Hepatocyte (in vitro differentiated cells): ENCODE measurements around the gene DTX3. TPM values are rescaled to one million over a fixed set of nuclear protein-coding genes. Genes with fewer than 3 reads are reported as not detected.

Source experiments
- DNase-seq: peaks from one replicate; pipeline ENCODE4 v3.0.0-alpha.2; 2016; ENCODE audit warnings: low spot score
- H2AFZ ChIP-seq: fragments of 200-600 bp; sonication (generic); 2 replicates; pipeline ENCODE4 v1.6.0; 2016; ENCODE audit warnings: antibody characterized with exemption, mild to moderate bottlenecking
- H3K27ac ChIP-seq: fragments of 200-600 bp; sonication (generic); 2 replicates; pipeline ENCODE4 v1.5.1; 2016; ENCODE audit warnings: mild to moderate bottlenecking
- H3K27me3 ChIP-seq: fragments of 200-600 bp; sonication (generic); 2 replicates; pipeline ENCODE4 v1.6.1; 2016
- H3K36me3 ChIP-seq: fragments of 200-600 bp; sonication (generic); replicated peaks from 2 replicates; pipeline ENCODE4 v1.5.1; 2016; ENCODE audit warnings: low read depth; ENCODE audit not compliant: insufficient read depth
- H3K4me1 ChIP-seq: fragments of 200-600 bp; sonication (generic); 2 replicates; pipeline ENCODE4 v1.5.1; 2016; ENCODE audit warnings: mild to moderate bottlenecking, moderate library complexity; ENCODE audit not compliant: insufficient read depth
- H3K4me2 ChIP-seq: fragments of 200-600 bp; sonication (generic); 2 replicates; pipeline ENCODE4 v1.6.0; 2016
- H3K4me3 ChIP-seq: fragments of 200-600 bp; sonication (generic); 2 replicates; pipeline ENCODE4 v1.5.1; 2016; ENCODE audit warnings: mild to moderate bottlenecking
- H3K79me2 ChIP-seq: fragments of 200-600 bp; sonication (generic); 2 replicates; pipeline ENCODE4 v1.6.0; 2017; ENCODE audit warnings: mild to moderate bottlenecking
- H3K9me2 ChIP-seq: fragments of 200-600 bp; sonication (generic); replicated peaks from 2 replicates; pipeline ENCODE4 v1.6.0; 2017; ENCODE audit warnings: mild to moderate bottlenecking; ENCODE audit not compliant: insufficient read depth
- H3K9me3 ChIP-seq: fragments of 200-600 bp; sonication (generic); 2 replicates; pipeline ENCODE4 v1.5.1; 2016; ENCODE audit warnings: low read depth, mild to moderate bottlenecking
- H4K20me1 ChIP-seq: fragments of 200-600 bp; sonication (generic); 2 replicates; pipeline ENCODE4 v1.6.0; 2016; ENCODE audit warnings: mild to moderate bottlenecking; ENCODE audit not compliant: insufficient read depth, poor library complexity, severe bottlenecking
- EZH2 ChIP-seq: fragments of 200-600 bp; sonication (generic); IDR thresholded peaks from 2 replicates; pipeline ENCODE4 v1.6.1; 2016; ENCODE audit warnings: antibody characterized with exemption, mild to moderate bottlenecking, borderline replicate concordance
- EZH2phosphoT487 ChIP-seq: fragments of 200-600 bp; sonication (generic); IDR thresholded peaks from one replicate; pipeline ENCODE4 v1.6.1; 2018; ENCODE audit warnings: antibody characterized with exemption, mild to moderate bottlenecking, low read depth, moderate library complexity; ENCODE audit not compliant: unreplicated experiment, severe bottlenecking
- WGBS: methylation state at CpG from one replicate; pipeline ENCODE4 v1.1.6; 2016; ENCODE audit warnings: low lambda C conversion rate; ENCODE audit errors: missing lambda C conversion rate; 5-methylcytosine and 5-hydroxymethylcytosine counted together
- polyA plus RNA-seq: library from polyadenylated mRNA; unstranded; fragments of >200 nt; fragmentation: Nextera tagmentation; extraction: Ambion mirVana; gene quantifications from 2 replicates; pipeline ENCODE4 v1.2.1, GENCODE V29; 2016
- total RNA-seq: library from RNA; depleted of rRNA; stranded (reverse); fragments of >200 nt; gene quantifications from 2 replicates; pipeline ENCODE4 v1.2.3, GENCODE V29; 2014
- TF ChIP-seq, protein P1 (sequence below): fragments of 200-600 bp; sonication (generic); IDR thresholded peaks from 2 replicates; pipeline ENCODE4 v1.5.1; 2016; ENCODE audit warnings: antibody characterized with exemption, mild to moderate bottlenecking; ENCODE audit not compliant: poor library complexity

DTX3 gene
- total and polyA plus RNA-seq, 2 experiments from 2014 or later = 19.9 to 31.2 TPM

DNA sequence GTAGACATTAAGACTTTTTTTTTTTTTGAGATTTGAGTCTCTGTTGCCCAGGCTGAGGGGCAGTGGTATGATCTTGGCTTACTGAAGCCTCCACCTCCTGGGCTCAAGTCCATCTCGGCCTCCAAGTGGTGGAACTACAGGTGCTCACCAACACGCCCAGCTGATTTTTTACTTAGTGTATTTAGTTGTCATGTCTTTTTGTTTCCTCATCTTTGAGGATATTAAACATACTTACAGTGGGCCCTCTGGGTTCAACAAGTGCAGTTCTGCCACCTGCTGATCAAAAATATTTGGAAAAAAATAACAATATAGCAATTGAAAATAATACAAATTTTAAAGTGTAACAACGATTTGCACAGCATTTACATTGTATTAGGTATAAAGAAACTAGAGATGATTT lies 32.7 kb downstream of the DTX3 start:
- no peaks in the 10 kb centered on the region for H3K79me2 ChIP-seq
- H3K36me3 ChIP-seq = no peaks in the 10 kb centered on the region
- peaks cover under 1% of the 10 kb centered on the region for H3K4me1 ChIP-seq
- H3K4me3 ChIP-seq = no peak overlapping the region
- H2AFZ ChIP-seq = no peak overlapping the region
- peaks cover 56% of the 10 kb centered on the region for H3K27me3 ChIP-seq
- no peak for TF ChIP-seq EZH2
- no peak for TF ChIP-seq EZH2phosphoT487
- TF ChIP-seq, protein P1, sequence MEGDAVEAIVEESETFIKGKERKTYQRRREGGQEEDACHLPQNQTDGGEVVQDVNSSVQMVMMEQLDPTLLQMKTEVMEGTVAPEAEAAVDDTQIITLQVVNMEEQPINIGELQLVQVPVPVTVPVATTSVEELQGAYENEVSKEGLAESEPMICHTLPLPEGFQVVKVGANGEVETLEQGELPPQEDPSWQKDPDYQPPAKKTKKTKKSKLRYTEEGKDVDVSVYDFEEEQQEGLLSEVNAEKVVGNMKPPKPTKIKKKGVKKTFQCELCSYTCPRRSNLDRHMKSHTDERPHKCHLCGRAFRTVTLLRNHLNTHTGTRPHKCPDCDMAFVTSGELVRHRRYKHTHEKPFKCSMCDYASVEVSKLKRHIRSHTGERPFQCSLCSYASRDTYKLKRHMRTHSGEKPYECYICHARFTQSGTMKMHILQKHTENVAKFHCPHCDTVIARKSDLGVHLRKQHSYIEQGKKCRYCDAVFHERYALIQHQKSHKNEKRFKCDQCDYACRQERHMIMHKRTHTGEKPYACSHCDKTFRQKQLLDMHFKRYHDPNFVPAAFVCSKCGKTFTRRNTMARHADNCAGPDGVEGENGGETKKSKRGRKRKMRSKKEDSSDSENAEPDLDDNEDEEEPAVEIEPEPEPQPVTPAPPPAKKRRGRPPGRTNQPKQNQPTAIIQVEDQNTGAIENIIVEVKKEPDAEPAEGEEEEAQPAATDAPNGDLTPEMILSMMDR = no peak
- no peaks in the 10 kb centered on the region for H4K20me1 ChIP-seq
- no peaks in the 10 kb centered on the region for H3K9me3 ChIP-seq
- H3K4me2 ChIP-seq = no peak overlapping the region
- H3K27ac ChIP-seq = no peak overlapping the region
- no peaks in the 10 kb centered on the region for H3K9me2 ChIP-seq
- WGBS = 78% methylated on average over 3 of the region's 3 CpGs
- DNase-seq = no peak

DNA sequence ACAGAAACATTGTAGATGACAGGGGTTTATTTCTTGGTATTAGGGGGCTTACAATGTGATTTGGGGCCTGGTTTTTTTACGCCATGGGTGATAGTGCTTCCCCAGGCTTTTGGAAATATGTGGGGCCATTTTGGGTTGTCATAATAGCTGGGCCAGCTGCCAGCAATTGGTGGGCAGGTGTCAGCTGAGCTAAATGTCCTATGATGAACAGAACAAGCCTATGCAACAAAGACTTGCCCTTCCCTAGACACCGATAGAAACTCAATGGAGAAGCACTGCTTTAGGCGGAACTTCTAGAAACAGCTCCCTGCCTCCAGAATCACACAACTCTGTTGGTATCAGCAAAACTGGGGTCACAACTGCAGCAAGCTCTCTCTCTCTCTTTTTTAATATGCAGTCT lies 33.5 kb downstream of the DTX3 start:
- no peaks in the 10 kb centered on the region for H3K4me1 ChIP-seq
- H3K4me3 ChIP-seq = no peak overlapping the region
- no peak overlapping the region for H2AFZ ChIP-seq
- WGBS = 89% methylated on average over 3 of the region's 3 CpGs
- no peaks in the 10 kb centered on the region for H3K9me3 ChIP-seq
- DNase-seq = no peak
- no peaks in the 10 kb centered on the region for H3K79me2 ChIP-seq
- no peak overlapping the region for H3K4me2 ChIP-seq
- H3K27ac ChIP-seq = no peak overlapping the region
- H3K9me2 ChIP-seq = no peaks in the 10 kb centered on the region
- no peaks in the 10 kb centered on the region for H4K20me1 ChIP-seq
- no peak for TF ChIP-seq EZH2
- TF ChIP-seq, protein P1 = no peak
- no peak for TF ChIP-seq EZH2phosphoT487
- H3K36me3 ChIP-seq = no peaks in the 10 kb centered on the region
- H3K27me3 ChIP-seq = peaks cover 51% of the 10 kb centered on the region

DNA sequence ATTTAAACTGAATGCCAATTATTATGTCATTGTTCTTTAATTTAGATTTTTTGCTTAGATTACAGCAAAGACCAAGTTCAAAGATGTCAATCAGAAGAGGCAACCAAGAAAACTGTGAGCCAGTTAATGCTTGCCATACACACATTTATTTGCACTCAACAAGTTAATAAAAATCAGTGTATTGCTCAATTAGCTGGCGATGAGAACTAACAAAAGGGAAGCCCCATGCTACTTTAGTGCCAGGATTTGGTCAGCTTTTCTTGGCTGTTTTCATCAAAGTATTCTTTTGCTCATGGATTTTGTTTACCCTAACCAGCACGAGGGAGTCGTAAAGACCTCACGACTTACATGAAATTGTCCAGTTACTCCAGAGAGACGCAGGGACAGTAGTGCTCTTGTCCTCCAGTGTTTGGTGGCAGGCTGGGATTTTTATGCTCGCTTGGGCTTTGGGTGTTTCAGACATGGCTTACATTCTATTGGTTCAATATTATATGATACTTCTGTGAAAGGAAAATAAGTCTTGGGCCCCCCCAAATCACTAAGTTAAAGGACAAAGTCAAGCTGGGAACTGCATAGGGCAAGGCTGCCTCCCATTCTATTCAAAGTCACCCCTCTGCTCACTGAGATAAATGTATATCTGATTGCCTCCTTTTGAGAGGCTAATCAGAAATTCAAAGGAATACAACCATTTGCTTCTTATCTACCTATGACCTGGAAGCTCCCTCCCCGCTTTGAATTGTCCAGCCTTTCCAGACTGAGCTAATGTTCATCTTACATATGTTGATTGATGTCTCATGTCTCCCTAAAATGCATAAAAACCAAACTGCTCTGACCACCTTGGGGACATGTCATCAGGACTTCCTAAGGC lies 35.8 kb downstream of the DTX3 start:
- Histone ChIP-seq H3K79me2 (no peaks in the 10 kb centered on the region), H3K27me3 (peaks cover 30% of the 10 kb centered on the region), H3K4me2 (no peak overlapping the region), H3K36me3 (no peaks in the 10 kb centered on the region), H4K20me1 (no peaks in the 10 kb centered on the region), H2AFZ (no peak overlapping the region), H3K9me2 (no peaks in the 10 kb centered on the region), H3K9me3 (peaks cover 4% of the 10 kb centered on the region), H3K4me3 (no peak overlapping the region), H3K27ac (no peak overlapping the region), H3K4me1 (no peaks in the 10 kb centered on the region)
- DNase-seq = no peak
- TF ChIP-seq, protein P1 = no peak
- no peak for TF ChIP-seq EZH2phosphoT487
- no peak for TF ChIP-seq EZH2
- WGBS = 66% methylated on average over 7 of the region's 7 CpGs
